Measurements from ENCODE around the gene PSME1. TPM values are rescaled to one million over a fixed set of nuclear protein-coding genes. Genes with fewer than 3 reads are reported as not detected.

PSME1 gene
- total and polyA plus RNA-seq, 10 of the 15 experiments (the other 5 are each of a cell fraction or from before 2014, with no cell fraction given) = 250 to 1,378 (median 412) TPM

DNA sequence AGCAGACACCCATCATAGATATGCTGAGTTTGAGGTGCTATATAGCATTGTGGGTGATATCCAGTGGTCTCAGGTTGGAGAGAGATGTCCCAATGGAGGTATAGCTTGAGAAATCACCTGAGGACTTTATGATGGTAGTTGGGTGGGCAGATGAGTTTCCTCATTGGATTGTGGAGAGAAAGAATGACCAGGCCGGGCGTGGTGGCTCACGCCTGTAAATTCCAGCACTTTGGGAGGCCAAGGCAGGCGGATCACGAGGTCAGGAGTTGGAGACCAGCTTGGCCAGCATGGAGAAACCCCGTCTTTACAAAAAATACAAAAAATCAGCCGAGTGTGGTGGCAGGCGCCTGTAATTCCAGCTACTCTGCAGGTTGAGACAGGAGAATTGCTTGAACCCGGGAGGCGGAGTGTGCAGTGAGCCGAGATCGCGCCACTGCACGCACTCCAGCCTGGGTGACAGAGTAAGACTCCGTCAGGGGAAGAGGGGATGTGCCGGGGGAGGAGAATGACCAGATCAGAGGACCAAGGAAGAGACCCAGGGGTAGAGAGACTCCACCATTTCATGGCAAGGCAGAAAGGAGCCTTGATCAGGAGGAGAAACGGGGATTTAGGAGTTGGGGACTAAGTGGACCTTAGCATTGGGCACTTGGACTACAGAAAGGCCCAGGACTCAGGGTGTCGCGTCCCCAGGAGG is 42.6 kb upstream of the PSME1 start:
- CTCF ChIA-PET = interaction anchor here (0.9 to 11.2 kb wide), 20 partner anchors 12 to 504 kb away, joined by 3 to 294 read pairs (median 6); partner anchors contain the start of genes CARMIL3, DCAF11, IRF9 and LTB4R2
- Histone ChIP-seq H3K27ac (ENCODE audit: control insufficient read depth, insufficient read depth) (peak overlapping the region; percentile 30; the same call in 1 of the 2 replicates), H3K9ac (ENCODE audit: control insufficient read depth, insufficient read depth, low read length) (0 out of 2 replicates have a peak overlapping the region, but pooled peaks have one; percentile 100), H2AFZ (ENCODE audit: control insufficient read depth, low read depth, low read length) (no peak overlapping the region; the same call in 1 of the 2 replicates), H3K4me2 (ENCODE audit: control insufficient read depth, insufficient read depth) (peak overlapping the region; percentile 64), H3K79me2 (ENCODE audit: control insufficient read depth, insufficient read depth, low read length) (peaks cover 24% of the 10 kb centered on the region), H3K4me1 (ENCODE audit: control insufficient read depth, insufficient read depth, low read length) (0 out of 2 replicates have a peak, but pooled peaks cover 3% of the 10 kb centered on the region), H3K36me3 (ENCODE audit: control insufficient read depth in 2 of 2, insufficient read depth in 2 of 2, low read length in 1 of 2) (peaks cover 0 to 2% of the 10 kb centered on the region in 2 experiments; a peak in 2 of 4 replicates), H3K4me3 (peak overlapping the region; percentile 98; the same call in 1 of the 2 replicates), H4K20me1 (ENCODE audit: control insufficient read depth, insufficient read depth) (no peaks in the 10 kb centered on the region), H3K27me3 (replicated peaks in 1 of 2; ENCODE audit: control insufficient read depth in 2 of 2, insufficient read depth in 2 of 2, low read length in 1 of 2) (no peaks in the 10 kb centered on the region), H3K9me3 (replicated peaks; ENCODE audit: control insufficient read depth, insufficient read depth, low read length) (no peaks in the 10 kb centered on the region)
- DNase-seq (ENCODE audit: low read depth, low spot score) (no peak), ATAC-seq (no peak), FAIRE-seq (no peak)
- 0 out of 2 replicates have a peak, but pooled peaks have one; percentile 6 for TF ChIP-seq POLR2AphosphoS5 (IDR thresholded peaks at IDR 0.05; ENCODE audit: low read length)
- TF ChIP-seq RAD51 (IDR thresholded peaks at IDR 0.05) = no peak
- POLR2A ChIA-PET = interaction anchor here (0.6 to 6.8 kb wide), 19 partner anchors 9 to 1613 kb away, joined by 3 to 90 read pairs (median 5); partner anchors contain the start of genes CARMIL3, CPNE6, DCAF11 and IRF9
- no TSS peak for BruUV-seq (replicated peaks)
- intact Hi-C loops (cut with micrococcal nuclease; ENCODE audit: unreplicated experiment) = loop anchor here (5.0 kb wide), 1 partner anchor 204 kb away; the partner anchor contains the start of genes DHRS1 and NOP9
- RAD21 ChIA-PET (ENCODE audit: unreplicated experiment) = interaction anchor here (0.6 to 9.1 kb wide), 16 partner anchors 12 to 936 kb away, joined by 3 to 153 read pairs (median 9); partner anchors contain the start of genes DCAF11, IPO4, IRF9 and MDP1
- WGBS (ENCODE audit: insufficient coverage, insufficient replicate concordance, low lambda C conversion rate, missing lambda C conversion rate) = 84% methylated on average over 18 of the region's 19 CpGs
- SMC1A ChIA-PET (ENCODE audit: uncharacterized antibody, unreplicated experiment) = interaction anchor here (1.0 to 9.2 kb wide), 10 partner anchors 13 to 150 kb away, joined by 3 to 195 read pairs (median 24); partner anchors contain the start of genes DCAF11, IRF9, NRL and PSME2
- in situ Hi-C loops (cut with MboI) = loop anchor here (5.0 kb wide), 2 partner anchors 36 to 116 kb away; no protein-coding TSS in a partner anchor
